Stimulated activated CD4-positive, alpha-beta T cell treated with anti-CD3 and anti-CD28 coated beads, TNF-alpha, amount 100 ng/mL, for 24 hours (primary cell): ENCODE results near the gene CASD1.

Experiments
- DNase-seq, 3 experiments: peaks; one replicate each; pipeline ENCODE4 v3.0.0-alpha.2; 2020; ENCODE audit warnings: low read depth in 3 of 3

The CASD1 gene

DNA sequence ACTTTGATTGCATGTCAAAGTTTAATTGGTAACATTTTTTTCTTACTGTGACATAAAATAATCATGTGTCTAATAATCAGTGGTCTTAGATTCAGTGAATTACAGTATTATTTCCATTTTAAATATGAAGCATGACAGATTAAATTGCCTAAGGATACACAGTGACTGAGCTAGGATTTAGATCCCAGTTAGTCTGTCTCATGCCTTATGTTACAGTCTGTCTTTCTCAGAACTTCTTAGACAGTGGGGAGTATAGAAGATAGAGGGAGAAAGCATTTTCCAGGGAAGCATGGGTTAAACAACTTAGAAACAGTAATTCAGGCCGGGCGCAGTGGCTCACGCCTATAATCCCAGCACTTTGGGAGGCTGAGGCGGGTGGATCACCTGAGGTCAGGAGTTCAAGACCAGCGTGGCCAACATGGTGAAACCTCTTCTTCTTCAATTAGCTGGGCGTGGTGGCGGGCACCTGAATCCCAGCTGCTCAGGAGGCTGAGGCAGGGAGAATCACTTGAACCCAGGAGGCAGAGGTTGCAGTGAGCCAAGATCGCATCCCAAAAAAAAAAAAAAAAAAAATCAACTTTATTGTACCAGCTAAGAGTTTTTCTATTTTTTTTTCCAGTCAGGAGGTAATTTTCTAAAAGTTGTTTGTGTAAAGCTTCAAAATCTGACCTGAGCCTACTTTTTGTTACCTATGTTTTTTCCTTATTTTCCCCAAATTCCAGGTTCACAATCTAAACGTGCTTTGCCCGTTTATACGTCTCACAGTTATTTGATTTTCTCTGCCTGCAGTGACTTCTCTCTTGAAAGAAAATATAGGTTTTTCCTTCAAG, 3.3 kb downstream of the CASD1 start:
- DNase-seq, result no peak

DNA sequence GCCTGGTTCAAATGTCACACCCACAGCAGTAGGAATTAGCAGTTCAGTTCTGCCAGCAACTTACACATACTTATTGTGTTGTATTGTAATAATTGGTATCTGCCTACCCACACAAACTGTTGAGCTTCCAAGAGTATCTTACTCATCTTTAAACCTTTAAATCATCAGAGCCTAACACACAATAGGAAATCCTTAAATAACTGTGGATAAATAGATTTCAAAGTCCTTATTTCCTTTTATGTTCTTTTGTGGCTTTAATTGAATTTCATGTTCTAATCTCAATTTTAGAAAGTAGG, 3.9 kb downstream of the CASD1 start:
- no peak for DNase-seq

DNA sequence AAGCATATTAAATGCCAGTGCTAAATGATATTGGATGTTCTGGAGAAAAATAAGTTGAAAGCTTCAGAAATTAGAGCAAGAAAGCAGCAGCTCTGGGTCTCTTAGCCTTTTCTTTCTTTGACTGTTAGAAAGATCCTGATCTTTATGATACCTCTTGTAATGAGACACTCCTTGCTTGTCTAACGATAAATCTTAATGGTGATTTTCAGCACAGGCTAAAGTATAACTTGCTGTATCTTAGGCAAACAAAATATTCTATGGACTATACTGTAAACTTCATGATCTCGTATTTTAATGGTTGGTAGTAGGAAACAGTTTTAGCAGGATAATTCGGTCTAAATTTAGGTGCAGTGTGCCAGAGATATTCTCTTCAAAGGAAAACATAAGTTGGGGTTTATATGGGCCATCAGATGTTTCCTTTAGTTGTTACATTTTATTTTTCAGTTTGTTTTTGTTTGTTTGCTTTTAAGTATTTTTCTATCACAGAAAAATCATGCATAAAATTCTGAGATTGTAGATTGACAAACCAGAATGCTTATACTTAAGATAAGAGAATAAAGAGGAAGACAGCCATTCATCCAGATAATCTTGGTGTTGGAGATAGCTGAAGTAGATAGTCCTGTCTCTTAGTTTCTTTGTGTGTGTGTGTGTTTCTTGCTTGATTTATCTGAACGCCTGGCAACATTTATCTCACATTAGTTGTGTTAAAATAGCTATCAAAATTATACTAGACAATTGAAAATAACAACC, 4.7 kb downstream of the CASD1 start:
- DNase-seq, result no peak

DNA sequence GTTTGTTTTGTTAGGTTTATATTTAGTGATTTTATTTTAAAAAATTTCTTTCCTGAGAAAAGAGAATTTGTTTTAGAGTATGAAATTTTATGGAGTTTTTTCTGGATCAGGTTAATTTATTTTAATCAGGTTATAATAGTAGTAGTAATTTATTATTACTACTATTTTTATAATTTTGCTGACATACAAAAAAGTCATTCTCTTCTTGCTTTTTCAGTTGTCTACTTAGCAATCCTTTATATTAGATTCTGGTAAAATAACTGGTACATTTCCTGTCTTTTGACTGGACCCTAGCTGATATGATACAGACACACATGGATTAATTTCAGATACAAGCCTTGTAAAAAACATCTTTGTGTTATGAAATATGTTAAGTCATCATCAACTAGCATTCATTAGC, 5.3 kb downstream of the CASD1 start:
- no peak for DNase-seq

DNA sequence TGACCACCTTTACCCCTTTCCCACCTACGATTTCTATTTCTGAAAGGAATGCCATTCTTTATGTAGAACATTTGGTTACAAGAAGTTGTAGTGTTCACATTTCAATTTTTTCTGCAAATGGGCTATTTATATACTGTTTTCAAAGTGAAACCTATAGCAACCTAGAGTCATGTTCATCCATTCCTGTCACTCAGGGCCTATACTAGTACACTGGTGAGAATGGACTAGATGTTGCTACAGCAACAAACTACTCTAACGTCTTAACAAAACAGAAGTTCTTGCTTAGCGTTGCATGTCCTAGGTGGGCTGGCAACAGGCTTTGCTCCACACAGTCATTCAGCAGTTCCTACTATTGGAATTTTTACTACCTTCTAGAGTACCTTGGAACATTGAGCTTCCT, 16.3 kb downstream of the CASD1 start:
- no peak for DNase-seq

DNA sequence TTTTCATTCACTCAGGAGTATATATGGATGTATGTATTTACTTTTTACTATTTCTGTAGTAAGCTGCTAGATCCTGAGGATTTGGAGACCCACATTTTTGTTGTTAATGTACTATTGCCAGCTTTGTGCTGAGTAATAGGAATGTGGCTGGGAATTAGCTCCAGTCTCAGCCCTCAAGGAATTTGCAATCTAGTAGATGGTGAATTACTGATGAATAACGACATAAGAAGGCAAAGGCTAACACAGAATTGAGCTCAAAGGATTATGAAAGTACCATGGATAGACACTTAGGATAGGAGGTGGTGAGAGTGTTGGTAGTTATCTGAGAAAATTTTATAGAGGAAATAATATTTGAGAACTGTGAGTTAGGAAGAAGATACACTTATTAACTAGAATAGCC, 19.9 kb downstream of the CASD1 start:
- DNase-seq, result no peak

DNA sequence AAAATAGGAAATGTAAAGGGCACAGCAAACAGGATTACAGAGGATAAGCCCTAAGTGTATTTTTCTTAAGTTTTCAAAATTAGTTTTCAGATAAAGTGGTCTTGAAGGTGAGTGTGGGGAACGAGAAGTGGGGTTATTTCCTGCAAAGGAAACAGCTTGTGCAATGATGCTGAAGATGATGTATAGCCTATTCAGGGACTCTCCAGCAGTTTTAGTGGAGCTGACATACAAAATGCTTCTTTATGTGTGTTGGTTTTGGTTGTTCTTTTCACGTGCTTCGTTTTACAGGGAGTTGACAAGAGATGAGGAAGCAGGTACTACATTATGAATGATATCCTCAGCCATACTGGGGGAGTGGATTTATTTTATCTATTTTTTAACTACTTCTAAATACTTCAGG, 20.5 kb downstream of the CASD1 start:
- DNase-seq, result no peak

DNA sequence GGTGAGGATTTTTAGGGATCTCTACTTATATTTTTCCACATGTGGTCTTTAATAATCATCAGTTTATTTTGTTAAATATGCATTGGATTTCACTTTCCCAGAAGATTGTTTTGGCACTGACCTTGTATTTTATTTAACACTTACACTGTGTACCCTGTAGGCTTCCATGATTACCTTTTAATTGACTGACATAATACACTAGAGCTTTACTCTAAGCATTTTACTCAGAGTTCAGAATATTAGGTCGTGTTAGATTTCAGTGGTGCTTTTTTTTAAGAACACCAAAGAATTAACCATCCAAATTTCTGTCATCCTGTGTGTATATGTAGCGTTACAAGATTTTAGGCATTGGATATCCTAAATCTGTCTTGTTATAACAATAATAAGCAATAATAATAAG, 23.1 kb downstream of the CASD1 start:
- DNase-seq, result no peak

DNA sequence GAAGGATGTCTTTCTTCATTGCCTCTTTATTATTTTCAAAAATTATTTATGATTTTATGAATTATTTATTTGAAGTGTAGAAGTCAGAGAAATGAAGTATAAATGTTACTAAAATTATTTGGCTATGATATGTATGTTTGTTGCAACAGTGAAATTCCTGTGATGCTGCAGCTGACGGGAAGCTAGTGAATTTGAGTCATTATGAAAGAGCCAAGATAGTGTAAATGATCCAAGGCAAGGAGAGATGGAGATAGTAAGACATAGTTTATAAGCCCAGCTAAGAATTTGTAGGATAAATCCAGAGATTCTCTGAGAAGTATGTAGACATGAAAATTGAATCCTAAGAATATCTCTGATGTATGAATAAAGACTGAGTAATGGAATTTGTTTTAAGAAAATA, 30.8 kb downstream of the CASD1 start:
- DNase-seq, result no peak

DNA sequence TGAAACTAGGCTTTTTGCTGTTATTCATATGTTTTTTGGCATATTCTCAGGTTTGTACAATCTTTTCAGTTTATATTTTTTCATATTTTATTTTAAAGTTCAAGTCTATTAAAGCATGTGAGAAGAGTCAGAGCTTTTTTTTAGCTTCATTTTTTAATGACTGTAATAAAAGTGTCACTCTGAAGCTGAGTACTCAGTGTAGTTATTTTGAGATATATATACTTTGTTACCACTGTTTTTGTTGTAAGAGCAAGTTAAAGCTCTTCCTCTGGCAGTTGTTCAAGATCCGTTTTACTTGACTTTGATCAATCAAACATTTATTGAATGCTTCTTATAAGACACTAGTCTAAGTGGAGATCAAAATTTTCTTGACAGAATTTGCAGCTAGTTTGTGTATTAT, 37.5 kb downstream of the CASD1 start:
- no peak for DNase-seq

DNA sequence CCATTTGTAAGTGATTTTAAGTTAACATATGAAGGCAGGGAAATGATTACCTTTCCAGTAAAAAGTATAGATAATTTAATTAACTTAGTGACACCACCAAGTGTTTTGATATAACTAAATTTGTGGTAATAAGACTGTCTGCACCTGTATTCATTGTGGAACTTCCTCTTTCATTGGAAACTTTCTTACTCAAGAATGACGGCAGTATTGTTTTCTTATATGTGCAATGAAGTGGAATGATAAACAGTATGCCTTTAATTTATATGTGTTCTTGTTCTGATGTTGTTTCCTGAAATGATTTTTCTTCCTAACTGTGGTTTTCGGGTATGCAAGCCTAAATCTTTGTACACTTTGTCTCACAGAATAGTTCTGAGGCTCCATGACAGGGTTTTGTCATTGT, 46.4 kb downstream of the CASD1 start:
- no peak for DNase-seq

DNA sequence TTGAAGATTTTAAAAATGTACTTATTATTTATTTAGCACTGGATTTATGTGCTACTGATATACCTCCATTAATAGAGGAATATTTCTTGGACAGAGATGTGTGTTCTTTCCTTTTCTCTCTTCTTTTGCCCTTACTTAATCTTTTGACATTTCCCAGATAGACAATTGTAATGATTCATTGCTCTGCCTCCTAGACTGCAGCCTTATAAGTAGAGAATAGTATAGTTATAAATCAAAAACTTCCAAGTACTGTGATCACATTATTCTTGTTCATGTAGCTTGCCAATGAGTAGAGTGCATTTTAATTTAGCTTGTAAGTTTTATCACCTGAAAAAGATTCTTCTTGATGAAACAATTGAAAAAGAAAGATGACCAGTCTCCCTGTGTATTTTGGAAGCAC, 47.6 kb downstream of the CASD1 start:
- no peak for DNase-seq

DNA sequence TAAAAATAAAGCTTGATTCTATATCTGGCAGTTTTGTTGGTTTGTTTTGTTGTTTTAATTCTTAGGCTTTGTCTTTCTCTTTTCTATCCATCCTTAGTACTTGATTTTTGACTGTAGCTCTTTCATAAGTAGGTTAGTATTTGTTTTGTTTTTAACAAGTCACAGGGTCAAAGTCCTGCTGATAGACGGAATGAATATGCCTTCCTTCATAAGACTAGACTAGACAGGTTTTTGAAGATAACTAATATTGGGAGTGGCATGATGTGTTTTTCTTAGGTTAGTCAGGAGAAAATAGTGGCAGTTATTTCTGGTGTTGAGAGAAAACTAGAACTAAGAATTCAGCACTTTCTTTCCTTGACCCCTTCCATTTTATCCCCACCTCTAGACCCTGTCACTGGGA, 50.4 kb downstream of the CASD1 start:
- no peak for DNase-seq

DNA sequence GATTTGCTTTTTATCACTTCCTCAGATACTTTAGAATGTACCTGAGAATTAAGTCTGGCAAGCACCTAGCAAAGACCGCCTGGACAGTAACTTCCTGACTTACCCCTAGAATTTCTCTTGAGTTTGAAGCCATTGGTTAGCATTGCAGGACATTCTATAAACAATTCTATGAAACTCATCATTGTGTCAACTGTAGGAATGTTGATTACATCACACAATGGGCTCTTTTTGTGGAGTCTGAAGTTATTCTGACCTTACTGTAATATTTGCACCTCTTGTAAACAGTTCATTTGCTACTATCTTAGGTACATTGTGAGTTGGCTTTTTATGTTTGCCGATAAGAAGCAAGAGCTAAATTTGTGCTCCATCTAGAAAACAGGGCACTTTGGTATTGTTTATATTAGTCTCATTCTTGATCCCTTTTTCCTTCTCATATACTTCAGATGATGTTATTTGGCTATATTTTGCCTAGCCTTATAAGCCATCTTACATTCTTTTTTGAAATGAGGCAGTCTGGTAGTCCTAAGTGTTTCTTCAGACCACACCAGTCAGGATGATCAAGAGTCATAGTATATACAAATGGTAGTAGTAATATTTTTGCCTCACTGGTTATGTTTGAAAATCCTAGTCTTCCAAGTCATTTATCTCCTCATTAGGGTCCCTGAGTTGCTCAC, 52.4 kb downstream of the CASD1 start:
- DNase-seq, result no peak

DNA sequence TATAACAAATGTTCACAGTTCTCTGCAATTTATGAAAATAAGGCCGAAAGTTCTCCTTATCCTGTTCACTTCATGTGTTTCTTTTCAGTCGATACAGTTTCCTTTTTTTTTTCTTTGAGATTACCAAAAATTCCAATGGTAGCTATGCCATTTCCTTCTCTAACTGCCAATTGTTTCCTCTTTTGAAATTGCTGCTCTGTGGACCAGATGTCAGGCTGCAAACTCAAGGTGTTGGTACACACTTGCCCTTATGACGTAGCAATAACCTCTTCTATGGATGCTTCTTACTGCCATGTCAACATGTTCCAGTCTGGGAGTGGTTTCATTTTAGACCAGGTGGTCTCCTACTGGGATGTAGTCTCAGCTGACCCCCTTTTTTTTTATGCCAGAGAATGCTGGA, 52.9 kb downstream of the CASD1 start:
- DNase-seq, result no peak

DNA sequence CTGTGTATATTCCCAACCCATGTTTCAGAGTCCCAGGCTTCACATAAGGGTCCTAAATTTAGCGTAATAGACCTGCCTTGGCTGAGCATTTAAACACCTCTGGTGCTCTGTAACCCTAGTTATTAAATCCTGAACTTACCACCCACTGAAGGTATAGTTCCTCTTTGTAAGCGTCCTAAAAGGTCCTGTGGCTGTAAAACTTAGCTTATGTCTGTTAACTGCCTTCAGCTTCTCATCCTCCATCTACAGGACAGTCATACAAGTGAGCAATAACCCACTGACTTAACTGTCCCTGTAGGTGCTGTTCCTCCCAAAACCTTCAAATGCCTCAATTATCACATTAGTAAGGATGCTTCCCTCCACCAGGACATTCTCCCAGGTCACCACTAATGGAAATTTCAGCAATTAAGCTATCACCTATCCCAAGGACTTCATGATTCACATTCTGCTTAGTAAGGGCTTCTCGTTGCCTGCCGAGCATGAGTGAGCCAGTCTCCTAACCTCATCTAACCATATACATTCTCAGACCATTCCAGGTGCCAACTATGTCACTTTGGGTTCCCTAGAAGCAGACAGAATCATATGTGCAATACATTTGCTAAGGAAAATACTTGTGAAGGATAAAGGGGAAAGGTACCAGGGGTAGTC, 55.8 kb downstream of the CASD1 start:
- no peak for DNase-seq

DNA sequence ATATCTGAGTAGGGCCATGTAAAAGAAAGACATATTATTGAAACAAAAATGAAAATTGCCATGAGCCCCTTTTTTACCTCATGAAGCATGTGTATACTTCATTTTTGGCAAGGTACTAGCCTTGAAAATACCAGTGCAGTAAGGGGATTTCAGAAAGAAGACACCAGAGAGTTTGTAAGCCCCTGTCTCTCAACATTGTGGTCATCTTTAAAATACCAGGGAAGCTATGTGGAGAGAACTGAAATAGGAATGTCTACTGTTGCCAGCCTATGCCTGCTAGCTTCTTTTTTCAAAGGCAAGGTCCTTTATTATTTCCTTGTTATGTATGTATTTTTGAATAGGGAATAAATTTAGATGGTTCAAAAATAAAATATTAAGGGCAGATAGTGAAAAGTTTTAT, 57.8 kb downstream of the CASD1 start:
- no peak for DNase-seq

DNA sequence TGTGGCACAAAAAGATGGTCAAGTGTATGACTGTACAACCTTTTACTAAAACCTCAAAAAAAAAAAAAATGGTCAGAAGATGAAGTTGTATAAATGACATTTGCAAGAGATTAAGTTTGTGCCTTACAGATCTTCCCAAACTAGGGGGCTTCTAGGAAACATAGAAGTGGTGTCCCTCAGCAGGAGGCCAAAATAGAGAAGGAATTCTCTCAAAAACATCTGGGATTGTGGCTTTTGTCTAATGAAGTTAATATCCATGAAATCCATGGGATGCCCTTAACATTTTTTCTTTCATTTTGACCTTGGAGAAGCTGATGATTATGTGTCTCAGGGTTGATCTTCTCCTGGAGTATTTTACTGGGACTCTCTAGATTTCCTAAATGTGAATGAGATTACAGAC, 62.2 kb downstream of the CASD1 start:
- DNase-seq, result no peak

DNA sequence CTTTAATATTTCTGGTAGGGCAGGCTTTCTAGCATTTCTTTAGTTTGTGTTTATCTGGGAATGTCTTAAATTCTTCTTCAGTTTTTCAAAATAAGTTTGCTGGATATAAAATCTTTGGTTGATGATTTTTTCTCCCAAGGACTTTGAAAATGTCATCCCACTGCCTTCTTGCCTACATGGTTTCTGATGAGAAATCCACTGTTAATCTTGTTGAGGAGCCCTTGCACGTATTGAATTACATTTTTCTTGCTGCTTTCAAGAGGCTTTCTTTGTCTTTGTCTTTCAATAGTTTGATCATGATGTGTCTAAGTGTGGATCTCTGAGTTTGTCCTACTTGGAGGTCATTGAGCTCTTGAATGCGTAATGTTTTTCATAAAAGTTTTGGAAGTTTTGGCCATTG, 66.0 kb downstream of the CASD1 start:
- no peak for DNase-seq

DNA sequence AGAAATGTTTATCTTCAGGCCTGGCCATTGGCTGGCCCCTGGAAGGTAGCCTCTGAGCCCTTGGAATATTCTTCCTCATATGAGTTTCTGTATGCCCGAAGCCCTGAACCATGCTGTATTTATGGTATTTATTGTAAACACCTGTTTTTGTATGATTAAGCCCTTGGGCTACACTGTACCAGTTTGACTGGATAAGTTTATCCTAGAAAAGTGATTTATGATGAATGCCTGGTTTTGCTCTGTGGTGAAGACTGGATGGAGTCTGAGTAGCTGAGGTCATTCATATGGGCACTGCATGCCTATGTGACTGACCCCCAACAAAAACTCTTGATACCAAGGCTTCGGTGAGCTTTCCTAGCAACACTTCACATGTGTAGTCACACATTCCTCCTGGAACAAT, 66.7 kb downstream of the CASD1 start:
- DNase-seq, result no peak

DNA sequence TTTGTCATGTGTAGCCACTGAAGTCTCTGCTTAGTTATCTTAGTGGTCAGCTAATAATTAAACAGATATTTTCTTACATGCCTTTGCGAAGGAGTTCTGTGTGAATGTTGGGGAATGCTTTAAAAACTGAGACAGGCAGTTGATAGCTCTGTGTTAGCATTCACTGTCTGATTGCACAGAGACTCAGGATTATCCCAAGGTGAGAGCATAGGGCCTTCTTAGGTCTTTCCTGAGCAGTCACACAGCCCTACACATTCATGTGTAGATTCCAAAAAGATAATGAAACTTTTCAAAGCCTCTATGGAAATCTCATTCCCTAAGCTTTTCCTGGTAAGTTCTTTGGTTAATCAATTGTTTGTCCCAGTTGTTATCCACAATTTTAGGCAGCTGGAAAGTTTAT, 67.7 kb downstream of the CASD1 start:
- no peak for DNase-seq

DNA sequence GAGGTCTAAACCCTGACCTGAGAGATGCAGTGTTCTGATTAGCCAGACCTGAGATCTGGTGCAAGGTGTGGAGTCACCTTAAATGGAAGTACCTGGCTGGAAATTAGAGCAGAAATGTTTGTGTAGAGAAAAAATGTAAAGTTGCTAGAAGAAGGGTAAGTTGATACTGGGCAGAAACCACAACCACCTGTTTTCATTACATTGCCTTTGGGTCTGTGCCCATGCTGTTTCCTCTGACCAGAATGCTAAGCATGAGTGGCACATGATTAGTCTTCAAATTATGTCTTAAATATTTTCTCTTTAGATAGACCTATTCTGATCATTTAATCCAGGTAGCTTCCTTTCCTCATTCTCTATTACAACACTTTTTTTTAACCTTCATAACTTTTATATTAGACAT, 69.0 kb downstream of the CASD1 start:
- DNase-seq, result no peak

DNA sequence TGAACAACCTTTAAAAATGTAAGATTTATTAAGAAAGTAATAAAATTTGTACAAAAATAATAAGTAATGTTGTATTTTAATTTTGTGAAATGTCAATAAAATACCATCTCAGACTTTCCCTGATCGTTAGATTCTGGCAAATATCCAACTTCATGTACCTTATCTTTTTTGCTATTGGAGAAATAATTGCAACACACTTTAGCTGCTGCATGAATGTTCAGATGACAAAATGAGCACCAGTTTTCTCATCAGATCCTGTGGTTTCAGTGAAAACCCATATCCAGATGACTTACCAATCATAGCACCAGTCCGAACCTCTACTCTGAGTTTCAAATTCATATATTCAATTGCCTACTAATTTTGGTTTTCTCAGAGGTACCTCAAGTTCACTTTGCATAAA, 69.9 kb downstream of the CASD1 start:
- no peak for DNase-seq
